Smooth muscle cell (in vitro differentiated cells): ENCODE data around the gene NXF3. TPM values are rescaled to one million over a fixed set of nuclear protein-coding genes. Genes with fewer than 3 reads are reported as not detected.

Experiments used
- polyA plus RNA-seq: library from polyadenylated mRNA; unstranded; fragments of >200 nt; fragmentation: Nextera tagmentation; extraction: Ambion mirVana; gene quantifications from 2 replicates; pipeline ENCODE4 v1.2.1, GENCODE V29; 2016
- total RNA-seq: library from RNA; depleted of rRNA; stranded (reverse); fragments of >200 nt; gene quantifications from 2 replicates; pipeline ENCODE4 v1.2.3, GENCODE V29; 2014

The NXF3 gene
- total and polyA plus RNA-seq, 2 experiments from 2014 or later: not detected

Other genes with a start within 250 kb of the NXF3 start
- gene RAB40AL, start 155.9 kb downstream of the NXF3 start, total RNA-seq: 0.27 TPM in 1 of 2 replicates, not detected in the other
- 0.27 TPM in 1 of 2 replicates, not detected in the other for gene RAB40AL, start 155.9 kb downstream of the NXF3 start, polyA plus RNA-seq
- 3.2 and 11.1 TPM in 2 replicates for gene BEX1, start 29.0 kb downstream of the NXF3 start, total RNA-seq
- 4.1 and 5.1 TPM in 2 replicates for gene BEX1, start 29.0 kb downstream of the NXF3 start, polyA plus RNA-seq
- gene BEX4, start 122.0 kb upstream of the NXF3 start, total RNA-seq: 48.7 and 50.3 TPM in 2 replicates
- gene BEX4, start 122.0 kb upstream of the NXF3 start, polyA plus RNA-seq: 89.9 and 107 TPM in 2 replicates
- gene TCEAL8, start 162.0 kb upstream of the NXF3 start, total RNA-seq: 157 and 187 TPM in 2 replicates
- gene TCEAL8, start 162.0 kb upstream of the NXF3 start, polyA plus RNA-seq: 113 and 140 TPM in 2 replicates
- not detected in 2 replicates for gene TCEAL5, start 183.6 kb upstream of the NXF3 start, total RNA-seq
- not detected in 2 replicates for gene TCEAL5, start 183.6 kb upstream of the NXF3 start, polyA plus RNA-seq
- 4.7 and 6.6 TPM in 2 replicates for gene BEX2, start 217.8 kb upstream of the NXF3 start, total RNA-seq
- 3.6 and 6.3 TPM in 2 replicates for gene BEX2, start 217.8 kb upstream of the NXF3 start, polyA plus RNA-seq
- gene TCEAL7, start 237.1 kb upstream of the NXF3 start, total RNA-seq: 19.7 and 32.1 TPM in 2 replicates
- 13.8 and 21.4 TPM in 2 replicates for gene TCEAL7, start 237.1 kb upstream of the NXF3 start, polyA plus RNA-seq